HG03139 (cell line): ENCODE data around the gene SLC29A4.

Experiments
- ATAC-seq: cut with Tn5 transposase; IDR thresholded peaks from one replicate; pipeline ENCODE4 v1.9.1; 2021; ENCODE audit not compliant: unreplicated experiment

The SLC29A4 gene

DNA sequence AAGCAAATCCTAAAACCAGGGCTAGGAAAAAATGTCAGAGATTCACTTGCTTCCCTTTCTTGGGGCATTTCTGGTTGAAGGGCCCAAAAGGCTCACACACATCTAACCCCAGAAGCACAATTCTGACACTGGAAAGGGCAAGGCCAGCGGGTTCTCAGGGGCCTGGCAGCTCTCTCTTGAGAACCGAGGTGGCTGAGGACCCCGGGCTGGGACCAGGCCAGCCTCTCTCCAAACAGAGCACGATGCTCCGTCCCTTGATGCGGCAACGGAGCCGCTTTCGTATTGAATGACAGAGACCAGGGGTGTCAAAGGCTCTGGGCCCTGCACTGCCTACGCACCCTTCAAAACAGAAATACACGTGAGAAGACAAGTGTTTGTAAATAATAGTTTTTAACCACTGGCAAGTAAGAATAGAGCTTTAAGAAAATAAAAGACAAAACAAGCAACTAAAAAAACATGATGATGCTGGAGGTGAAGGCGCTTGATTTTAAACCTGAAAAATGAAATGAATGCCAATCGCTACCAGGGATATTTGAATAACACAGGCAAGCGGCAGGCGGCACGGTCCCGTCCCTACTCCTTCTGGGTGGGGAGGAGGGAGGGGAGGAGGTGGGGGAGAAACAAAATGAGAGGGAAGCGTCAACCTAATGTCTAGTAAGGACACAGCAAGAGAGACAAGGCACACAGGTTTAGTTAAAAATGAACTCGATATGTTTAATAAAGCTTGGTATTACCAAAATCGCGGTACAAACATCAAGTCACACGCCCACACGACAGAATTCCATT is 68.0 kb downstream of the SLC29A4 start:
- no peak for ATAC-seq

DNA sequence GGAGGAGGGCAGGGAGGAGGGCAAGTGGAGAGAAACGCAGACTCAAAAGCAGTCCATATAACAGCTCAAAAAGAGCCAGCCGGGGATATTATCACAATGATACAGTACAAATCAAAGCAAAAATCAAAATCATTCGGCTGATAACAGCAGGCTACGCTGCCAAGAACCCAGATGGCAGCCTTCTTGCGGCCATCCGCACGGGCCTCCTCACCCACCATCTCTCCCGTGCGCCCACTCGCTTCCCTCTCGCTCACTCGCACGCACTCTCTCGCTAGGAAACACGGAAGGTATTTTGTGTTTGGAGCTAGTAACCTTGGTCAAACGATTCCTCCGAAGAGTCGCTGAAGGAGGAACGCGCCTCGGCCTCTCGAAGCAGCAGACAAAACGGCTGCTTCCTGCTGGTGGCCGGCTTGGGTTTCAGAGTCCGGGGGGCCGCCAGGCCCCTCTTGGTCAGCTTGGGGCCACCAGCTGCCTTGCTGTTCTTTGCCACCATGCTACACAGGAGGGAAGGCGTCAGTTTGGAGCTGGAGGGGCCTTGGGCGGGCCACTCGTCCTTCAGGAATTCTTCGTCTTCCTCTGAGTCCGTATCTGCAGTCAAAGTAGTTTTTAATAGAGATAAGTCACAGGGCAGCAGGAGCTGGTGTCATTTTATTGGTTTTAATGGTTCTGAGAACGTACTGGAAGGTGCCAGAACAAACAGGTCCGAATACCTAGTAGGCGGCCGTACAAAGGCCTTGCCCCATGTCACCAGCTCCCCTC is 68.9 kb downstream of the SLC29A4 start:
- no peak for ATAC-seq

DNA sequence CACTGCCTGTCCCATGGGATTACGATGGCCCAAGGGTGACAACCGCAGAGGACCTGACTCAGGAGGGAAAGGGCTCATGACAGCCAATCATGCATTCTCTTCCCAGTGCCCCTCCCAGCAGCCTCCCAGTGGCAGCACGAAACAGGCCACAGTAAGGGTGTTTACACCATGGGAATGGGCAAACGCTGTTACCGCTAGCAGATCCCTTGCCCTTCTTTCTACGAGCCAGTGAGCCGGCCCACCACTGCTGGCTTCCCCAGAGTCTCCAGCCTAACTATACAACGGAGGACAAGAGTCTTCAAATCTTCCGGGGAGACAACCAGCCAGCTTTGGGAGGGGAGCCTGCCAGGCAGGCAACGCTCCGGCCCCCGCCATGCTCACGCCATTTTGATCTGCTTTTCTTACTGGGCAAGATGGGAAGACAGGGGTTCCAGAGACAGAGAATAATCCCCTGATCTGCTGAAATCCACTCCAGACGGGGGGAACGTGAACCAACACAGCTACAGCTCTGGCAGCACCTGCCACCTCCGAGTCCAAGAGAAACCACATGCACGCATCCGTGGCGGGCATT is 69.8 kb downstream of the SLC29A4 start:
- ATAC-seq, result no peak

DNA sequence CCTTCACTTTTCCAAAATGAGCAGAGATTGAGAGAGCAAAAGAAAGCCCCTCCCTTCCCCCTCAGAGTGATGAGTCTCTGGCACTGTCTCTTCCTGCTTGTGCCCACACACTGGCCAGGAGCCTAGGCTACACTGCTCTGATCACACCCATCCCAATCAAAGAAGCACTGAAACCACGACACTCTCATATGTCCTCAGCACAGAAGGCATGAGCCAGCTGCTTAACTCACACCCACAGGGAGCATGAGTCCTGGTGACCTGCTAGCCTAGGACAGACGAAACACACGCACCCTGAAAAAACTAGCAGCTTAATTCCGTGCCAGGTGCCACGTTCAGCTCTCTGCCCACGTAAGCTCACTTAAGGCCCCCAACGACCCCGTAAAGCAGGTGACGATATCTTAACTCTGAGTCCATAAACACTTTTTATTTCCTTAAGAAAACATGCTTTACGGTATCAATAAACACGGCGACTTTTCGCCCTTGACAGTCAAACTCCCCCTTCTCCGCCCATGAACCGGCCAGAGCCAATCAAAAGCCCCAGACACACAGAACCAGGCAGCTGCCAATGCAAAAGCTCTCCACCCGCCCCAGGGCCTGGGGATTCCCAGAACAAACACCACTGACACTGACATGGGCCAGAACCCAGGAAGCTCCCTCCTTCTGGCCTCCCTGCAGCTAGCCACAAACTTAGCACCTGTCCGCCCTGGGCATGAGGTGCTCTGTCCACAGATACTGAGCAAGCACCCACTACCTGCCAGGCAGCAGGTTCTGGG is 71.9 kb downstream of the SLC29A4 start:
- no peak for ATAC-seq
